H7 (cell line): ENCODE data around the gene MUC4. TPM values are rescaled to one million over a fixed set of nuclear protein-coding genes. Genes with fewer than 3 reads are reported as not detected.
A peak's percentile ranks its signal among the peaks of the same experiment; 100 is the strongest.
"Not testable (repeated sequence)": the region's sequence is repeated elsewhere in the genome, so short reads cannot be mapped to it uniquely, and the experiment has no call there.

Experiments
- DNase-seq: peaks from one replicate; pipeline ENCODE4 v3.0.0; 2012
- H3K27me3 ChIP-seq: 2 replicates; pipeline ENCODE4 v1.6.0; 2011; ENCODE audit warnings: mild to moderate bottlenecking, low read length; ENCODE audit not compliant: control insufficient read depth, insufficient read depth
- H3K36me3 ChIP-seq: replicated peaks from 2 replicates; pipeline ENCODE4 v1.5.1; 2011; ENCODE audit warnings: low read length; ENCODE audit not compliant: control insufficient read depth, insufficient read depth
- H3K4me3 ChIP-seq: 2 replicates; pipeline ENCODE4 v1.5.1; 2011; ENCODE audit warnings: low read depth, mild to moderate bottlenecking, control low read depth, low read length, moderate library complexity; ENCODE audit not compliant: insufficient read depth
- total RNA-seq: library from RNA; depleted of rRNA; stranded (reverse); fragments of >200 nt; shearing (Covaris generic); gene quantifications from 2 replicates; pipeline ENCODE4 v1.2.3, GENCODE V29; 2014

MUC4 gene
- total RNA-seq, 1 experiment from 2014 or later: 3.5 TPM

GRCh38 chr3:195722996-195723345 is 88.8 kb downstream of the MUC4 start:
- peak; percentile 18 for DNase-seq
- not testable (repeated sequence) for H3K4me3 ChIP-seq, H3K36me3 ChIP-seq, H3K27me3 ChIP-seq

- H3K27me3 ChIP-seq, H3K4me3 ChIP-seq, H3K36me3 ChIP-seq: not testable (repeated sequence)
- DNase-seq: peak; percentile 22
Measured at GRCh38 chr3:195722139-195722995, 89.4 kb downstream of the MUC4 start.

- H3K36me3 ChIP-seq, H3K4me3 ChIP-seq, H3K27me3 ChIP-seq: not testable (repeated sequence)
- peak; percentile 56 for DNase-seq
Measured at GRCh38 chr3:195720831-195721506, 90.8 kb downstream of the MUC4 start, which contains the start of gene MUC20. Gene MUC20 (plus strand): TSS chr3:195720978. CDS start chr3:195721008, 30 bp downstream.

- DNase-seq, H3K36me3 ChIP-seq, H3K27me3 ChIP-seq, H3K4me3 ChIP-seq: not testable (repeated sequence)
Measured at GRCh38 chr3:195719514-195720254, 92.0 kb downstream of the MUC4 start.

- Histone ChIP-seq H3K36me3 (no peaks in the 10 kb centered on the region), H3K4me3 (no peak overlapping the region), H3K27me3 (no peaks in the 10 kb centered on the region; the same call in 1 of the 2 replicates)
- DNase-seq: peak; percentile 61
Measured at GRCh38 chr3:195718477-195718984, 93.2 kb downstream of the MUC4 start.

GRCh38 chr3:195717852-195718476 is 93.8 kb downstream of the MUC4 start:
- H3K27me3 ChIP-seq: no peaks in the 10 kb centered on the region; the same call in 1 of the 2 replicates

GRCh38 chr3:195717416-195717815 is 94.3 kb downstream of the MUC4 start:
- peak; percentile 32 for DNase-seq
- Histone ChIP-seq H3K27me3 (no peaks in the 10 kb centered on the region; the same call in 1 of the 2 replicates), H3K4me3 (no peak overlapping the region), H3K36me3 (no peaks in the 10 kb centered on the region)

More at GRCh38 chr3:195717852-195718476, 93.8 kb downstream of the MUC4 start:
- no peak for DNase-seq
- Histone ChIP-seq H3K4me3 (no peak overlapping the region), H3K36me3 (no peaks in the 10 kb centered on the region)

GRCh38 chr3:195715583-195716266 is 96.0 kb downstream of the MUC4 start:
- Histone ChIP-seq H3K4me3 (no peak overlapping the region), H3K36me3 (no peaks in the 10 kb centered on the region), H3K27me3 (no peaks in the 10 kb centered on the region; the same call in 1 of the 2 replicates)
- DNase-seq: peak; percentile 29

GRCh38 chr3:195715134-195715533 is 96.6 kb downstream of the MUC4 start:
- no peak for DNase-seq
- no peaks in the 10 kb centered on the region; the same call in 1 of the 2 replicates for H3K27me3 ChIP-seq
- H3K36me3 ChIP-seq: no peaks in the 10 kb centered on the region
- H3K4me3 ChIP-seq: no peak overlapping the region

GRCh38 chr3:195714380-195715011 is 97.2 kb downstream of the MUC4 start:
- DNase-seq: peak; percentile 17
- Histone ChIP-seq H3K36me3 (no peaks in the 10 kb centered on the region), H3K27me3 (no peaks in the 10 kb centered on the region; the same call in 1 of the 2 replicates), H3K4me3 (no peak overlapping the region)

GRCh38 chr3:195713150-195713549 is 98.6 kb downstream of the MUC4 start:
- DNase-seq, H3K27me3 ChIP-seq, H3K36me3 ChIP-seq, H3K4me3 ChIP-seq: not testable (repeated sequence)

- H3K27me3 ChIP-seq, H3K4me3 ChIP-seq, H3K36me3 ChIP-seq: not testable (repeated sequence)
- DNase-seq: peak; percentile 20
Measured at GRCh38 chr3:195712535-195712910, 99.2 kb downstream of the MUC4 start.

GRCh38 chr3:195711813-195712534 is 99.8 kb downstream of the MUC4 start:
- no peak overlapping the region for H3K4me3 ChIP-seq
- H3K36me3 ChIP-seq: no peaks in the 10 kb centered on the region
- H3K27me3 ChIP-seq: no peaks in the 10 kb centered on the region; the same call in 1 of the 2 replicates
- DNase-seq: peak; percentile 30
